ENCODE data around the gene ANKMY2. TPM values are rescaled to one million over a fixed set of nuclear protein-coding genes. Genes with fewer than 3 reads are reported as not detected.
"Not testable (repeated sequence)": the region's sequence is repeated elsewhere in the genome, so short reads cannot be mapped to it uniquely, and the experiment has no call there.

ANKMY2 gene
- total RNA-seq, 1 experiment from 2014 or later: 13.6 TPM

DNA sequence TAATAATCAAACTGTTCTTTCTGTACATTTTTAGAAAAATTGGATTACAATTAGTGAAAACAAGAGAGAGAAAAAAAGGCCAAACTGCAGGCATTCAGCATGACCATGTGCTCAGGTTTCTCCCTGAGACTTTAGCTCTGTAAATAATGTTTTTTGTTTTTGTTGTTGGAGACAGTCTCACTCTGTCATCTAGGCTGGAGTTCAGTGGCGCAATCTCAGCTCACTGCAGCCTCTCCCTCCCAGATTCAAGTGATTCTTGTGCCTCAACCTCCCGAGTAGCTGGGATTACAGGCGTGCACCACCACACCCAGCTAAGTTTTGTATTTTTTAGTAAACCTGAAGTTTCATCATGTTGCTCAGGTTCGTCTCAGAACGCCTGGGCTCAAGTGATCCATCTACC is 23.4 kb upstream of the ANKMY2 start:
- DNase-seq: no peak
- no peak overlapping the region for H3K4me3 ChIP-seq (ENCODE audit: insufficient read depth, low read depth, low read length)
- no peaks in the 10 kb centered on the region for H3K27me3 ChIP-seq (ENCODE audit: control insufficient read depth, insufficient read depth, low read length)
- H3K36me3 ChIP-seq (replicated peaks; ENCODE audit: control insufficient read depth, insufficient read depth, low read length): no peaks in the 10 kb centered on the region

DNA sequence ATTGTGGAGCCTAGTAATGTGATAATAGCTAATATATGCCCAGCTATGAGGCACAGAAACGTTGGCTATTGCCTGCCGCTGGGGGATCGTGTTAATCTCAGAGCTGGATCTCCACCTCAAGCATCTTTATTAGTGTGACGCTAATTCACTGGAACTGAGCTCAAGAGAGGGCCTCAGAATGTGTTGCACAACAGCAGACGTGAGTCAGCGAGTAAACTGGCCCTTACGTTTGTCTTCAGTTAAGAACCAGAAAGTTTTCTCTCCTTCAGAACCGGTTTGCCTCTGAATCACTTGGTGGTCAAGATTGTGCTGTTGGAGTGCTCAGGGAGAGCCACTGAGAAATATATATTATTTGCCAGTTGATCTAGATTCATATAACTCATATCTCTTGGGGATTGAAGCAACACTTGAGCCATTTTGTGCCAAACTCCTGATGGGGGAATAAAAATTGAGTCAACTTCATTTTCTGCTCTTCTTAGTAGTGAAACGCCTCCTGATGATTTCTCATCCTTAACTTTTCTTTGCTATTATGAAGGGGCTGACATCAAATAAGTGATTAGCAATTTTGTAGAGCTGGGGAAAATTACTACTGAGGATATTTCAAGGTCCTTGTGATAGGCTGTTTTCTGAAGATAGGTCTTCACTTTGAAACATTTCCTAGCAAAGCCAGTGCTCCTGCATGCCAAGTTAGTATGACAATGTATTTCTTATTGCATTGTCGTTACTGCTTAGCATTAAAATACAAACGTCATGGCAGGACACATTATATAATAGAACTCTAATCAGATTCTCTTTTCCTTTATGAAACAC is 22.7 kb upstream of the ANKMY2 start:
- Histone ChIP-seq H3K27me3 (ENCODE audit: control insufficient read depth, insufficient read depth, low read length) (no peaks in the 10 kb centered on the region), H3K36me3 (replicated peaks; ENCODE audit: control insufficient read depth, insufficient read depth, low read length) (no peaks in the 10 kb centered on the region), H3K4me3 (ENCODE audit: insufficient read depth, low read depth, low read length) (no peak overlapping the region)
- DNase-seq: no peak

DNA sequence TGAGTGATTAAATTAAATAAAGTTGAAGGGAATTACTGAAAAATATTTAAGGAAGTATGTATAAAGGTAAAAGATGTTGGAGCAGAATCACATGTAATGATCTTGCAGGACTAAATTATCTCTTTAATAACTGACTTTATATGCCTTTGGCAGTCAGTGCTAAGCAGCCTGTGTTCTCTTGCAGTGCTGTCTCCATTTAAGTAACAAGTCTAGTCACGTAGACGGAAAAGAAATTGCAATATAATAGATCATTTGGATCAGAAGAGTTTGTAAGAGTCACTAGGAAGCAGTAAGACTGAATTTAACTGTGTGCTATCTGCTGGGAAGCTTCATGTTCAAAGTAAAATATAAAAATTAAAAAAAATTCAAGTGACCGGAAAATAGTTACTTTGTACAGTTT is 21.8 kb upstream of the ANKMY2 start:
- Histone ChIP-seq H3K27me3 (ENCODE audit: control insufficient read depth, insufficient read depth, low read length) (no peaks in the 10 kb centered on the region), H3K36me3 (replicated peaks; ENCODE audit: control insufficient read depth, insufficient read depth, low read length) (no peaks in the 10 kb centered on the region), H3K4me3 (ENCODE audit: insufficient read depth, low read depth, low read length) (no peak overlapping the region)
- no peak for DNase-seq

DNA sequence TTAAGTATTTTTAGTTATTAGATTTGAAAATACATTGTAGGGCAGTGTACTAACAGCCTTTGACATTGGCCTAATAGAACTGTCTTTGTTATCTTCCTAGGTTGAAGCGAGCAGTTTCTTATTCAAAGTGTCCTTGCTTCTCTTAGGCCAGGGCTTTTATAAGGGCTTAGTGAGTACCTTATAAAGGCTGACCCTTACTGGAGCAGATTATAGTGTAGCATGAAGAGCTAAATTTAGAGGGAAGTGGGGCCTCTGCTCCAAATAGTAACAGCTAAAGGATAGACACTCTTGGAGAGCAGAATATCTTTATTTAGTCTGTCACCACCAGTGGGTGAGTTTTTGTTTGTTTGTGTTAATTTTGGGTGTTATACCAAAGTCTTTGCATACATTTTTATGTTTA is 16.4 kb upstream of the ANKMY2 start:
- no peak for DNase-seq
- no peaks in the 10 kb centered on the region for H3K36me3 ChIP-seq (replicated peaks; ENCODE audit: control insufficient read depth, insufficient read depth, low read length)
- no peak overlapping the region for H3K4me3 ChIP-seq (ENCODE audit: insufficient read depth, low read depth, low read length)
- no peaks in the 10 kb centered on the region for H3K27me3 ChIP-seq (ENCODE audit: control insufficient read depth, insufficient read depth, low read length)

DNA sequence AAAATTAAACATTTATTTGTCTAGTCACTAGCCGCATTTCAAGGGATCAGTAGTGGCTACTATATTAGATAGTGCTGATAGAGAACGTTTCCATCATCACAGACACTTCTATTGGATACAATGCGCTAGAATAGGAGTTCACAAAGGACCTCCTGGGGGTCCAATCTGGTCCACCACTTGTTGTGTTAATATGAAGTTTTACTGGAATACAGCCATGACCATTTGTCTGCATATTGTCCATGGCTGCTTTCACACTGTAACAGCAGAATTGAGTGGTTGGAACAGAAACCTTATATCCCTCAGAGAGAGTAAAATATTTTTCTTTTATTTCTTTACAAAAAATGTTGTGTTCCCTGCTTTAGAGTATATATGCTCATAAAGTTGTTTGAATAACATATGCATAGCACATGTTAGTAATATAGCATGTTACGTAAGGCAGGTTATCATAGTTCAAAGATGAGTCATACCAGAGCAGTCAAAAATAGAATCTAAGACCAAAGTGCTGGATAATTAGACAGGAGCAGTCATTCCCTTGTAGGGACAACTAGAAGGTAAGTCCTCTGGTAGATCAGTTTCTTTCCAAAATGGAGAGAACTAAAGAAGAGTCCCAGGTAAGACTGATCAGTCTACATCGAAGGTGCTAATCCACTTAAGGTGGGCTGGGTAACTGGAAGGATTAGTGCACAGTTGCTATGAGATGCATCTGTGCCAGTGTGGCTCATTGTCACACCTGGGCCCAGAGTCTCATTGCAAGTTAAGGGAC is 15.3 kb upstream of the ANKMY2 start:
- H3K36me3 ChIP-seq (replicated peaks; ENCODE audit: control insufficient read depth, insufficient read depth, low read length): no peaks in the 10 kb centered on the region
- no peak for DNase-seq
- H3K4me3 ChIP-seq (ENCODE audit: insufficient read depth, low read depth, low read length): no peak overlapping the region
- H3K27me3 ChIP-seq (ENCODE audit: control insufficient read depth, insufficient read depth, low read length): no peaks in the 10 kb centered on the region

DNA sequence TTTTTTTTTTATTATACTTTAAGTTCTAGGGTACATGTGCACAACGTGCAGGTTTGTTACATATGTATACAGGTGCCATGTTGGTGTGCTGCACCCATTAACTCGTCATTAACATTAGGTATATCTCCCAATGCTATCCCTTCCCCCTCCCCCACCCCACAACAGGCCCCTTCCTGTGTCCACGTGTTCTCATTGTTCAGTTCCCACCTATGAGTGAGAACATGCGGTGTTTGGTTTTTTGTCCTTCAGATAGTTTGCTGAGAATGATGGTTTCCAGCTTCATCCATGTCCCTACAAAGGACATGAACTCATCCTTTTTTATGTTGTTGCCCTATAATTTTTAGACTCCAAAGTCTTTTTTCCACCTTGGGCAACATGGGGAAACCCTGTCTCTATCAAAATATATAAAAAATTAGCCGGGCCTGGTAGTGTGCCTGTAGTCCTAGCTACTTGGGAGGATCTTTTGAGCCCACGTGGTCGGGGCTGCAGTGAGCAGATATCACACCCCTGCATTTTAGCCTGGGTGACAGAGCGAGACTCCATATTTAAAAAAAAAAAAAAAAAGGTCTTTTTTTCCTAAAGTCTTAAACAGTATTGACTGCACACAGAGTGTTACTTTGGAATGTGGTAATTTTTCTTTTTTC is 14.4 kb upstream of the ANKMY2 start:
- H3K4me3 ChIP-seq (ENCODE audit: insufficient read depth, low read depth, low read length); H3K27me3 ChIP-seq (ENCODE audit: control insufficient read depth, insufficient read depth, low read length); H3K36me3 ChIP-seq (replicated peaks; ENCODE audit: control insufficient read depth, insufficient read depth, low read length); DNase-seq: not testable (repeated sequence)

DNA sequence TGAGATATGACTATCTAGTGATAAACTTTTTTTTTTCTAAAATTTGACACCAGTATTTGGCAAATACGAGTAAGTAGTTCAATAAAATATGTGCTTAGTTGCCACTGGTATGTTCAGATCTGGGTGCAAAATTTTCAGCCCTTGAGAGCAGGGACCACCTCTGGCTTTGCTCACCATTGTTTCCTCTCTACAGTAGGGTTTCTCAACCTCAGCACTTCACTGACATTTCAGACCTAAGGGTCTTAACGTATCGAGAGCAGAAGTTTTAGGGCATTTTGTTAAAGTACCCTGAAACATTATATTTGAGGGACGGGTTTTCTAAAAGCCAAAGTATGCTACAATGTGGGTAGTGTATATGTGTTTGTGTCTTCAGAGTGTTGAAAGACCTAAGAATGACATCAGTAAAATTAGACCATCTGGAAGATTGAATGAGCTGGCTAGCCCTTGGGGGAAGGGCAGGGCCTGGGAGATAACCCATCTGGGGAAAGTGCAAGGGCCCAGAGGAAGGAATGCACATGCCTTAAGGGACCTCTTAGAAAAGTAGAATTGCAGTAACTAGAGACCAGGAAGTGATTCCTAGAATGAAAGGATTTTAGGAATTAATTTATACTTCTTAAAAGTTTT is 12.2 kb upstream of the ANKMY2 start:
- peak; percentile 19 for DNase-seq

DNA sequence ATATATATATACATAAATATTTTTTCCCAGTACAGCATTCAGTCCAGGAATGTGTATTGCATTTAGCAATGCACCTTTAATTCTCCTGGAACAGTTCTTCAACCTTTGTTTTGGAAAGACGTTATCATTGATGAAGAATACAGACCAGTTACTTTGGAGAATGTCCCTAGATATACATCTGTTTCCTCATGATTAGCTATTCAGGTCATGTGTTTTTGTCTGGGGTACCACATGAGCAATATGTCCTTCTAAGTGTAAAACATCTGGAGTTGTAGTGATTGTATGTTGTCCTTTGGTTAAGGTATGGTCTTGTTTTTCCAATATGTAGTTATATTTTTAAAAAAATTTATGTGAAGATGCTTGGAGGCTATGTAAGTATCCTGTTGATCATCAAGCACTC is 10.6 kb upstream of the ANKMY2 start:
- Histone ChIP-seq H3K27me3 (ENCODE audit: control insufficient read depth, insufficient read depth, low read length) (no peaks in the 10 kb centered on the region), H3K4me3 (ENCODE audit: insufficient read depth, low read depth, low read length) (no peak overlapping the region), H3K36me3 (replicated peaks; ENCODE audit: control insufficient read depth, insufficient read depth, low read length) (no peaks in the 10 kb centered on the region)
- no peak for DNase-seq

More for the DNA sequence above, 12.2 kb upstream of the ANKMY2 start:
- H3K36me3 ChIP-seq (replicated peaks; ENCODE audit: control insufficient read depth, insufficient read depth, low read length): no peaks in the 10 kb centered on the region
- H3K4me3 ChIP-seq (ENCODE audit: insufficient read depth, low read depth, low read length): no peak overlapping the region
- no peaks in the 10 kb centered on the region for H3K27me3 ChIP-seq (ENCODE audit: control insufficient read depth, insufficient read depth, low read length)

DNA sequence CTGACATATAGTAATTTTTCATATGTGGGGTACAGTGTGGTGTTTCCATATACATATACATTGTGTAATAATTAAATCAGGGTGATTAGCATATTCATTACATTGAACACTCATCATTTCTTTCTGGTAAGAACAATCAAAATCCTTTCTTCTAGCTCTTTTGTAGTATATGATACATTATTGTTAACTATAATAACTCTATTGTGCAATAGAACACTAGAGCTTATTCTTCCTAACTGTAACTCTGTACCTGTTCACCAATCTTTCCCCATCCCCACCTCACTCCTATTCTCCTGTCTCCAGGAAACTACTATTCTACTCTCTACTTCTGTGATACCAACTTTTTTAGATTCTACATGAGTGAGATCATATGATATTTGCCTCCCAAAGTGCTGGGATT is 9.8 kb upstream of the ANKMY2 start:
- Histone ChIP-seq H3K27me3 (ENCODE audit: control insufficient read depth, insufficient read depth, low read length) (no peaks in the 10 kb centered on the region), H3K36me3 (replicated peaks; ENCODE audit: control insufficient read depth, insufficient read depth, low read length) (no peaks in the 10 kb centered on the region), H3K4me3 (ENCODE audit: insufficient read depth, low read depth, low read length) (no peak overlapping the region)
- DNase-seq: no peak

DNA sequence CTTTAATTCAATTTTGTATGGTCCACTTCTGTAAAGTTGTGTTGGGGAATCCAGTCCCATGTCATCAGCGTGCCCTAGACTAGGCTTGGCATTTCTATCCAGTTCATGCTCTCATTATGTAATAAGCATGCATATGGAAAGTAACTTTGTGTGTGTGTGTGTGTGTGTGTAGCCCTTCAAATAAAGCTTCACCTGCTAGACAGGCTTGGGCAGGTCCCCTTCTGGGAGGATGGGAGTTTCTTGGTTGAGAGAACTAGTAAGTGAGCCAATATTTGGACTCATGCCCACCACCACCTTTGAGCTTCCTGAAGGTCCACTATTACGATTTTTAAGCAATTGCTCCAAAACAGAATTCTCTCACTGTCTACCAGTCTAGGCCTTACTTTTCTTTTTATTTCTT is 7.3 kb upstream of the ANKMY2 start:
- Histone ChIP-seq H3K27me3 (ENCODE audit: control insufficient read depth, insufficient read depth, low read length) (no peaks in the 10 kb centered on the region), H3K36me3 (replicated peaks; ENCODE audit: control insufficient read depth, insufficient read depth, low read length) (no peaks in the 10 kb centered on the region), H3K4me3 (ENCODE audit: insufficient read depth, low read depth, low read length) (no peak overlapping the region)
- DNase-seq: no peak

DNA sequence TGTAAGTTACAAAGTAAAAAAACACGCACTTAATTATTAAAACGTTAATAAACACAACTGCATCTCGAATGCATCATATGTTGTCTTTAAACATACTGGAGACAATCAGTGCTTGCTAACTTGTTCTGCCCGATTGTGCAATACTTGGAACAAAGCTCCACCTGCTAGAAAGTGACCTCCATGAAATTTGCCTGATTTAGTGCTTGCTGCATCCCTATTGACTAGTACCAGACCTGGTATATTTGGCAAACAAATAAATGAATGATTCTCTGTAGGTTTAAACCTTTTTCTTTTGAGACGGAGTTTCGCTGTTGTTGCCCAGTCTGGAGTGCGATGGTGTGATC is 6.7 kb upstream of the ANKMY2 start:
- DNase-seq: no peak
- Histone ChIP-seq H3K4me3 (ENCODE audit: insufficient read depth, low read depth, low read length) (no peak overlapping the region), H3K27me3 (ENCODE audit: control insufficient read depth, insufficient read depth, low read length) (no peaks in the 10 kb centered on the region), H3K36me3 (replicated peaks; ENCODE audit: control insufficient read depth, insufficient read depth, low read length) (no peaks in the 10 kb centered on the region)

DNA sequence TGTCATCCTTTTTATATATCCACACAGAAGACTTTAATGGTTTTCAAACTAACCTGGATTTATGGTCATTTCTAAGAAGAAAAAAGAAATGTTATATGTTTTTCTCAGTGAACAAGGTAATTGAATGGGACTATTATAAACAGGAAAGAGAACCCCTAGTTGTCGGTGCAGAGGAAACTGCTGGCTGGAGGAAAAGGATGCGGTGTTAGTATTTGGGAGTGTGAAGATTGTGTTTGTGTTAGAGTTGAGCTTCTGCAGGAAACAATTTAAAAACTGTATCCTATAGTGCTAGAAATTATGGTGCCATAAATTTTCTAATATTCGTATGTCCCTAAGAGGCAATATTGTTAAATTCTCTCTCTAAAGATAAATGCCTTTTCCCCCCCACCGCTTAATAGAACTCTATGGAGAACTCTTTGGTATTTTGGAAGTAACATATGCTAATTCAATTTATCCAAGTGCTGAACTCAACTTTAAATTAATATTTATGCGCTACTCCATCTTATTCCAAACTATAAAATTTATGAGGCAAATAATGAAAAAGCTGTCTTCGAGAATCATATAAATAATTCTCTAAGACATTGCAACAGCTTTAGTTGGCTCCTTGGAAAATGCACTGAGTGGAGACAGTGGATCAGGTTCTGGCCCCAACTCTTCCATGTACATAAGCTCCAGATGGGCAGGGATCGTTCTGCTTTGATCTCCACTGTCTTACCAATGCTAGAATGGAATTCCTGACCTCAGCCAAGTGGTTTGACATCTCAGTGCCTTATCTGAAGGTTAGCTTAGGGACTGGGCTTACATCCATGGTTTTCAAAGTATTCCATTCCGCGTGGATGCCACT is 6.1 kb upstream of the ANKMY2 start:
- Histone ChIP-seq H3K4me3 (ENCODE audit: insufficient read depth, low read depth, low read length) (no peak overlapping the region), H3K27me3 (ENCODE audit: control insufficient read depth, insufficient read depth, low read length) (no peaks in the 10 kb centered on the region)

DNA sequence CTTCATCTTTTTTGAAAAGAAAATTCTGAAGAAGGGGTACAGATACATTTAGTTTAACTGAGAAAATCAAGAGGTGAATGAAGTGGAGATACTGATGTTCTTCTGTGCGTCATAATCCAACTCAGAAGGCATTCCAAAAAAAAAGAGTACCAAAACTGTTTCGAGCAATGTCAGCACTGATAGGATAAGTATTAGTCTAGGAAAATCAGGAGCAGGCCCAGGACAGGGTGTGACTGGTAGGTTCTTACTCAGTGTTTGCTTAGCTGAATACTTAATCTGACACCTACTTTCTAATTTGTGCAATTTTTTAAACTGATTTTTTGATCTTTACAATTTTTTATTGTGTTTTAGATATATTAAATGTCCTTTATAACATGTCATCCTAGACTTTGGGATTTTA is 4.7 kb upstream of the ANKMY2 start:
- H3K4me3 ChIP-seq (ENCODE audit: insufficient read depth, low read depth, low read length): no peak overlapping the region
- no peak for DNase-seq
- no peaks in the 10 kb centered on the region for H3K36me3 ChIP-seq (replicated peaks; ENCODE audit: control insufficient read depth, insufficient read depth, low read length)
- H3K27me3 ChIP-seq (ENCODE audit: control insufficient read depth, insufficient read depth, low read length): no peaks in the 10 kb centered on the region

More for the DNA sequence above, 6.1 kb upstream of the ANKMY2 start:
- no peaks in the 10 kb centered on the region for H3K36me3 ChIP-seq (replicated peaks; ENCODE audit: control insufficient read depth, insufficient read depth, low read length)
- DNase-seq: no peak

DNA sequence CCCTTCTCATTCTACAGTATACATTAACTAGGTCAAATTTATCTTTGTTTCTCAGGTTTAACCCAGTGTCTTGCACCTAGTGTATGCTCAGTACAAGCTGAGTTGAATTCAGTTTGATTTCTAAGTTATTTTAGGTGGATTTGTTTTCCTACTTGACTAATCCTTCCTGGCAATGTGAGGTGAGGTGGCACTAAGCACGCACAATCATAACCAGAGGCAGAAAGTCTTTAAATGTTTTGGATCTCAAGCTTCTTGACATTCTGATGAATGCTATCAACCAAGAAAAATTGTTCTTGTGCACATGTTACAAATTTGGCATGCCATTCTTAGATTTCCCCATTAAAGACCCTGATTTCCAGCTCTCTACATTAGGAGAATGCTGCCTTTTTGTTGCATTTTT is 3.6 kb upstream of the ANKMY2 start:
- H3K36me3 ChIP-seq (replicated peaks; ENCODE audit: control insufficient read depth, insufficient read depth, low read length): no peaks in the 10 kb centered on the region
- no peak overlapping the region for H3K4me3 ChIP-seq (ENCODE audit: insufficient read depth, low read depth, low read length)
- DNase-seq: no peak
- H3K27me3 ChIP-seq (ENCODE audit: control insufficient read depth, insufficient read depth, low read length): peaks cover 4% of the 10 kb centered on the region

Measured in H7 (cell line).